Measurements from ENCODE around the gene LRRC1. TPM values are rescaled to one million over a fixed set of nuclear protein-coding genes. Genes with fewer than 3 reads are reported as not detected.

LRRC1 gene
- total RNA-seq, 1 donor from 2014 or later = 6.4 TPM

DNA sequence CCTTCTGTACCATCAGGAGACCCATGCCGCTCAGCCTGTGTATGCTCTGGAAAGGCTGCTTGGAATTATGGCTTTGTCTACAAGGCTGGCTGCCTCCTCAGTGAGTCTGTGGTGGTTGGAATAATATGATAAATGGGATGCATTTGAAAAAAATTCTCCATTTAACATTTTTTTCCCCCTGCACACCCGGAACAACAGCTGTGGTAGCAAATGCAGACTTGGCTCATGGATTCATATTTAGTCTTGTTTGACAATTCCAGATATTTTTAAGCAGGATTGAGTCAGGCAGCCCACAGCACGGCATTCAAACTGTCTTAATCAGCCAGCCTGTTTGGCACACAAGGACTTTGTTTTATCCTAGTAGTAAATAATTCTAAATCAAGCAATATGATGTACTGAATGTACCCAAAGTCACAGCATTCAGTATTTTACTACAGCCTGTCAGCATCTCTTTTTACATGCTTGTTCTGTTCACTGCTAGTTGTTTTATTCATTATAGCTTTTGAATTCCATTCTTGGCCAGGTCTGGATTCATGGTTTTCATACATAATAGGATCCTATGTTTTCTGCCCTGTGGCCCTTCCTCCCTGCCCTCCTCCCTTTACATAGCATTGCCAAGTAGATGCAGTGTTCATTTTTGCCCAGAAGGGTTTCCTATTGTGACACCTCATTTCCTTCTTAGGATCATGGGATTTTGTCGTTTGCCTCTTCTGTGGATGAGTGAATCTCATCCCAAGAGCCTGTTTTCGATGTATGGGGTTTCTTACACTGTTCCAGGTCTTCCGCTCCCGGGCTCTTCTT lies 68.1 kb downstream of the LRRC1 start:
- no peak for DNase-seq (ENCODE audit: low spot score)
- intact Hi-C loops (cut with DNase I) = loop anchor here (10.0 kb wide), 1 partner anchor 72 kb away; no protein-coding TSS in a partner anchor

- no peak for DNase-seq (ENCODE audit: low spot score)
- intact Hi-C loops (cut with DNase I) = loop anchor here (10.0 kb wide), 1 partner anchor 70 kb away; no protein-coding TSS in a partner anchor
Observed at GRCh38 chr6:53864781-53865180, 70.0 kb downstream of the LRRC1 start.

DNA sequence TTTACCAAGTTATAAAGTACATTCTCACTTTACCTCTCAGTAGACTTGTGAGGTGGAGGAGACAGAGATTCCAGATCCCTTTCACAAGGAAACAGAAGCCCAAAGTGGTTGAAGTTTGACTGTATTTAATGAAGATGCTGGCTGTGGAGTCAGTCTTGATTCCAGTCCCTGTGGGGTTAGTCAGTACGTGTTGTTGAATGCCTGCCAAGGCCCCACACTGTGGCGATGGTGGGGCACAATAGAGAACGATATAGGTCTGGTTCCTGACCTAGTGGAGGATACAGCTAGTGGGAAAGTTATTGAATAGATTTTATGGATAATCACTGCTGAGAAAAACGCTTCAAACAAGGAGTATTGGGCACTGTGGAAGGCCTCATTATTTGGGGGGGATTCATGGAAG lies 71.4 kb downstream of the LRRC1 start:
- intact Hi-C loops (cut with DNase I) = loop anchor here (10.0 kb wide), 1 partner anchor 69 kb away; no protein-coding TSS in a partner anchor
- DNase-seq (ENCODE audit: low spot score) = no peak

GRCh38 chr6:53868626-53869025 lies 73.8 kb downstream of the LRRC1 start:
- intact Hi-C loops (cut with DNase I) = loop anchor here (10.0 kb wide), 1 partner anchor 66 kb away; no protein-coding TSS in a partner anchor
- no peak for DNase-seq (ENCODE audit: low spot score)

DNA sequence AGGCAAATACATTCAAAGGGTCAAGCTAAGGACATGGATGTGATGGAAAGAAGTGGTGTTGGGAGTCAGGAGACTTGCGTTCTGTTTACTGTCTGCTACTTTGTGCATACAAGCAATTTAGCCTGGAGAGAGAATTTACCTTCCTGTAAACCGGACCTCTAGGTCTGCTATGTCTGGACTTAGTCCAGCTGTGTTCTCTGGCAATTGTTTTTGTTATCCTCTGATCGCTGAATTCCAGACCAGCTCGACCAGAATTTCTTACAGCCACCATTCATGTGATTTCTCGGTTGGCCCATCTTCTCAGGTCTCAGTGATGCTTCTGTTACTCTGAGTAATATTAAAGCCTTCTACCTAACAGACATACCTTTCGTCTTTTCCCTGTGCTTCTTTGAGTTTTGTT lies 75.2 kb downstream of the LRRC1 start:
- DNase-seq (ENCODE audit: low spot score) = no peak
- intact Hi-C loops (cut with DNase I) = loop anchor here (10.0 kb wide), 1 partner anchor 65 kb away; no protein-coding TSS in a partner anchor

DNA sequence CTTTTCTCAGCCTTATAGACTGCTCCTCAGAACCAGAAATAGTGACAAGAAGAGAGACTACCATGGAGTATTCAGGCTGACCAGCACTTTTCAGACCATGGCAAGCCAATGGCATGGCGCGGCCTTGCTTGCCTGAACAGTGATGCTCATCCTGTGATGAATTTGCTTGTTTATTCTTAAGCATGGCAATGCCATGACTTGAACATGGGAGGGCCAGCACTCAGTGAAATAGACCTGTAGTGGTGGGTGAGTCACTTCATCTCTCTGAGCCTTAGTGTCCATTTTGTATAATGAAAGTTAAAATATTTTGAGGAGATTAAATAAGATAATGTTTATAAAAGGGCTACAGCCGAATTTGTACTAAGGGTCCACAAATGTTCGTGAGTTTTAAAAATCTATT lies 79.1 kb downstream of the LRRC1 start:
- intact Hi-C loops (cut with DNase I) = no loop called here
- DNase-seq (ENCODE audit: low spot score) = no peak

DNA sequence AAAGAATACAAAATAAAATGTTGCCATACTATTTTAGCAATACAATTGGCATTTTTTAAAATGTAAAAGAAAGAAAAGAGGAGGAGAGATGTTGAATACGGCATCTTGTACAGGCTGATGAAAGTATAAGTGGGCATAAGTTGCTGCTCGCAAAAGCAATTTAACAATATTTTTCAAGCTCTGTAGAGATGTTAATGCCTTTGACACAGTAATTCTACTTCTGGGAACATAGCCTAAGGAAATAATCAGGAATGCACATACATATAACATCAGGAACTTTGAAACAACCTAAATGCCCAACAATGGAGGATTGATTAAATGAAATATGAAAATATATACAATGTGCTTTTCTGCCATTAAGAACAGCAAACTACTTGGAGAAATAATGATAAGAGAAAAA lies 80.2 kb downstream of the LRRC1 start:
- intact Hi-C loops (cut with DNase I) = no loop called here

GRCh38 chr6:53877151-53877550 lies 82.3 kb downstream of the LRRC1 start:
- intact Hi-C loops (cut with DNase I) = no loop called here
- DNase-seq (ENCODE audit: low spot score) = no peak

More for the DNA sequence above, 80.2 kb downstream of the LRRC1 start:
- no peak for DNase-seq (ENCODE audit: low spot score)

DNA sequence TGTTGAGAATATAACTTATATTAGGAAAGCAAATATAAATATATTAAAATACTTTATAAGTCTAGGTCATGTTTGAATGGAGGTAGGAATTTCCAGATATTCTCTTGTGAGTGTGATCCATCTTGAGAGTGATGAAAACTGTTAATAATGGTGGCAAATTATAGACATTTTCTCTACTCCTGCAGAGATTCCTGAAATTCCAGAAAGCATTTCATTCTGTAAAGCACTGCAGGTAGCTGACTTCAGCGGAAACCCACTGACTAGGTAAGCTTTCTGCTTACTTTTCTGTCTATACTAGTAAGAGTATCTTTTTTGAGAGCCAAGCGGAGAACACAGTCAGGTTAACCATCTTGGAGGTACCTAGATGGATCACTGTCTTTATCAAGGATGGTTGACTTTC lies 84.0 kb downstream of the LRRC1 start:
- DNase-seq (ENCODE audit: low spot score) = no peak
- intact Hi-C loops (cut with DNase I) = no loop called here

GRCh38 chr6:53879608-53880007 lies 84.8 kb downstream of the LRRC1 start:
- no peak for DNase-seq (ENCODE audit: low spot score)
- intact Hi-C loops (cut with DNase I) = no loop called here

- DNase-seq (ENCODE audit: low spot score) = no peak
- intact Hi-C loops (cut with DNase I) = no loop called here
Observed at GRCh38 chr6:53887316-53887715, 92.5 kb downstream of the LRRC1 start.

- intact Hi-C loops (cut with DNase I) = no loop called here
- no peak for DNase-seq (ENCODE audit: low spot score)
Observed at GRCh38 chr6:53888931-53889330, 94.1 kb downstream of the LRRC1 start.

- no peak for DNase-seq (ENCODE audit: low spot score)
- intact Hi-C loops (cut with DNase I) = no loop called here
Observed at GRCh38 chr6:53889365-53889764, 94.6 kb downstream of the LRRC1 start.

GRCh38 chr6:53892707-53893106 lies 97.9 kb downstream of the LRRC1 start:
- DNase-seq (ENCODE audit: low spot score) = no peak
- intact Hi-C loops (cut with DNase I) = no loop called here

- intact Hi-C loops (cut with DNase I) = no loop called here
- no peak for DNase-seq (ENCODE audit: low spot score)
Observed at GRCh38 chr6:53894091-53894490, 99.3 kb downstream of the LRRC1 start.

GRCh38 chr6:53896196-53896595 lies 101.4 kb downstream of the LRRC1 start:
- intact Hi-C loops (cut with DNase I) = no loop called here

DNA sequence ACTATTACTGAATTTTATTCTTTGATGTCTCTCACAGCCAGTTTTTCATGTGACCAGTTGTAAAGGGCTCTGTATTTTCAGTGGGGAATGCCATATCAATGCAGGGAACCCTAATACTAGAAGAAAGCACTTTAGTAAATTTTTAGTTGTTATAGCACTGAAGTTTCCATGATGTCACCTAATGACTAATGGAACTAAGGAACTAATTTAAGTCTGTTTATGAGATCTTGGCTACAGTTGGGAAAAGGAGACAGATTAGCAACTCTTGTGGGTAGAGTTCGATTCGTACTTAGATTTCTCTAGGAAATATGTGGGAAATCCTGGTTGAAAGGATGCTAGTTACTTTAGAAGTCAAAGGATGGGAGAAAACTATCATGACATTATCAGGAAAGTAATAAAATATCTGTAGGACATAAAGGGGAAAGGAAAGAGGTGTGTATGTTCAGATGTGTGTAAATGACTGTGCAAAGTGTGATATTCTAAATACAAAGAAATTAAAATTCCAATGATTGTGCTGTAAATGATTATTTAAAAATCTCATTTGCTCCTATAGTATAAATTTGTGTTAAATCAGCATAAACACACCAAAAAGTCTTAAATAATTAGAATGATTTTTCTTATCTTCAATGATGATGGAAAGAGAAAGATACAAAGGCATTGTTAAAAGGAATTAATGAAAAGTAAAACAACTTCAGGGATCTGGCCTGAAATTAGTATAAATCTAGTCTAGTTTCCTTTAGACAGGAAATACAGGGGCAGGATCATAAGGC lies 103.4 kb downstream of the LRRC1 start:
- no peak for DNase-seq (ENCODE audit: low spot score)
- intact Hi-C loops (cut with DNase I) = no loop called here

More at GRCh38 chr6:53896196-53896595, 101.4 kb downstream of the LRRC1 start:
- DNase-seq (ENCODE audit: low spot score) = no peak

DNA sequence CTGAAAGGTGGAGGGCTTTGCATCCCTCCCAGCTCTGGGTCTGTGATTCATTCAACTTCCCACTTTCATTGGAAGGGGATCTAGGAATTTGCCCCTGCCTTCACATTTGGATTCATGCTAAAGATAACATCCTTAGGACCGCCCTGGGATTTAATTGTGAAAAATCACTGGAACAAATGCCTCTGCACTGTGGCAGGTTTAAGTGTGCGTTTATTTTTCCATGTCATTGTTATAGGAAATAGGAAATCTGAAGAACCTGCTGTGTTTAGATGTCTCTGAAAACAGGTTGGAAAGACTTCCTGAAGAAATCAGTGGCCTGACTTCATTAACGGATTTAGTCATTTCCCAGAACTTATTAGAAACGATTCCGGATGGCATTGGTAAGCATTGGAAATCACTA lies 104.7 kb downstream of the LRRC1 start:
- DNase-seq (ENCODE audit: low spot score) = no peak
- intact Hi-C loops (cut with DNase I) = no loop called here

GRCh38 chr6:53903357-53903756 lies 108.6 kb downstream of the LRRC1 start:
- no peak for DNase-seq (ENCODE audit: low spot score)
- intact Hi-C loops (cut with DNase I) = no loop called here

- intact Hi-C loops (cut with DNase I) = no loop called here
- no peak for DNase-seq (ENCODE audit: low spot score)
Observed at GRCh38 chr6:53906103-53906502, 111.3 kb downstream of the LRRC1 start.

GRCh38 chr6:53906842-53907241 lies 112.0 kb downstream of the LRRC1 start:
- no peak for DNase-seq (ENCODE audit: low spot score)
- intact Hi-C loops (cut with DNase I) = no loop called here

All from cardiac septum (tissue), 1 donor.